OCI-LY3 (cell line): ENCODE measurements around the gene SPDYE16.
"Not testable (repeated sequence)": the region's sequence is repeated elsewhere in the genome, so short reads cannot be mapped to it uniquely, and the experiment has no call there.

Experiments
- H2AFZ ChIP-seq: fragments of 200-600, 300-600 bp; shearing (Covaris generic); 2 replicates; pipeline ENCODE4 v1.6.0; 2014; ENCODE audit warnings: antibody characterized with exemption, low read depth, low read length
- H3K27ac ChIP-seq: fragments of 200-600, 300-600 bp; sonication (generic); 2 replicates; pipeline ENCODE4 v1.5.1; 2014; ENCODE audit warnings: mild to moderate bottlenecking, low read length, moderate library complexity, mixed read lengths
- H3K27me3 ChIP-seq: fragments of 200-600, 300-600 bp; sonication (generic); 2 replicates; pipeline ENCODE4 v1.6.1; 2014; ENCODE audit warnings: low read depth, low read length, mixed read lengths
- H3K36me3 ChIP-seq: fragments of 200-600, 300-600 bp; sonication (generic); replicated peaks from 2 replicates; pipeline ENCODE3; 2014; ENCODE audit warnings: low read depth, low read length, mixed read lengths
- H3K4me1 ChIP-seq: fragments of 300-600, 200-600 bp; sonication (generic); 2 replicates; pipeline ENCODE4 v1.6.1; 2014; ENCODE audit warnings: low read length, mixed read lengths
- H3K4me2 ChIP-seq: fragments of 200-600, 300-600 bp; sonication (generic); 2 replicates; pipeline ENCODE4 v1.6.1; 2014; ENCODE audit warnings: low read length, mixed read lengths
- H3K4me3 ChIP-seq: fragments of 300-600, 200-600 bp; sonication (generic); 2 replicates; pipeline ENCODE4 v1.5.1; 2014; ENCODE audit warnings: antibody characterized with exemption, mild to moderate bottlenecking, low read length, moderate library complexity
- H3K79me2 ChIP-seq: fragments of 300-600, 200-600 bp; shearing (Covaris generic); 2 replicates; pipeline ENCODE4 v1.6.1; 2014; ENCODE audit warnings: mild to moderate bottlenecking, low read length, mixed read lengths
- H3K9ac ChIP-seq: fragments of 300-600, 200-600 bp; shearing (Covaris generic); 2 replicates; pipeline ENCODE4 v1.6.0; 2014; ENCODE audit warnings: mild to moderate bottlenecking, low read length, moderate library complexity
- H3K9me3 ChIP-seq: fragments of 200-600, 300-600 bp; shearing (Covaris generic); 2 replicates; pipeline ENCODE4 v1.6.1; 2014; ENCODE audit warnings: low read length, mixed read lengths; ENCODE audit not compliant: insufficient read depth
- H4K20me1 ChIP-seq: fragments of 200-600, 300-600 bp; sonication (generic); 2 replicates; pipeline ENCODE4 v1.6.1; 2016; ENCODE audit warnings: low read length, mixed read lengths; ENCODE audit not compliant: insufficient read depth
- EZH2phosphoT487 ChIP-seq: fragments of 200-600 bp; shearing (Covaris generic); IDR thresholded peaks from 2 replicates; pipeline ENCODE4 v1.6.1; 2018; ENCODE audit warnings: antibody characterized with exemption, mixed run types, low read depth
- TF ChIP-seq, protein P1 (sequence below): fragments of 200-600, 300-600 bp; sonication (generic); IDR thresholded peaks from 2 replicates; pipeline ENCODE4 v1.5.1; 2014; ENCODE audit warnings: antibody characterized with exemption, low read length, low read depth

The SPDYE16 gene

DNA sequence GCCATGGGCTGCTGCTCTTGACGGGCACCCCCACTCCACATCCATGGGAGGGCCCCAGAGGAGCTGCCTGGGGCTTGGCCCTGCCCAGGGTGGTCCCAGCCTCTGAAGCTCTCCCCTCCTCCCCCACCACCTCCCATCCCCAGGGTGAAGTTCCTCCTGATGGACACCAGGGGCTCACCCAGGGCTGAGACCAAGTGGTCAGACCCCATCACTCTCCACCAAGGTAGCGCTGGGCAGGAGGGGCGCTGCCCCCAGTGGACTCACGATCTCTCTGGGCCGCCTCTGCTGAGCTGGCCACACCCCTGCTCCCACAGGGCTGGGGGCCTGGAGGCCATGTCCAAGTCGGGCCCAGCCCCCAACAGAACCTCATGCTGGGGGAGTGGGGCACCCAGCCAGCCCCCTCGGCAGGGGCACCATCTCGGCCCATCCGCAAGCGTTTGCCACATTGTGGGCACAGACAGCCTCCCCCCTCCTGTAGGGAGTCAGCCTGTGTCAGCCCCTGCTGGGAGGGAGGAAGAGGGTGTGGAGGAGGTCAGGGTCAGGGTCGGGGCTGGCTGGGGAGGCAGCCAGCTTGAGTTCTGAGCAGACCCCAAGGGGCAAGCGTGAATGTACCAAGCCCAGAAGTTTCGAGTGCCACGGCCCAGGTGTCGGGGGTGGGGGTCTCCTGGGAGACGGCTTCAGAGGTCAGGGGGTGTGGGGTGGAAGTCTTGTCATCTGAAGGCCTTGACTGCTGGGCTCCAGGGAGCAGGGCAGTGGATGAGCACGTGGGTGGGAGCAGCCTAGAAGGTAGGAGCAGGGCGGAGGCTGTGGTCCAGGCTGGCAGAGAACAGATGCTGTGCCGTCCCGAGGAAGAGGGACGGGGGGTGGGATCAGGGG lies 29.9 kb downstream of the SPDYE16 start:
- no peak overlapping the region for H3K4me3 ChIP-seq
- H3K4me2 ChIP-seq: no peak overlapping the region
- H4K20me1 ChIP-seq: no peaks in the 10 kb centered on the region
- no peaks in the 10 kb centered on the region for H3K9me3 ChIP-seq
- TF ChIP-seq, protein P1, sequence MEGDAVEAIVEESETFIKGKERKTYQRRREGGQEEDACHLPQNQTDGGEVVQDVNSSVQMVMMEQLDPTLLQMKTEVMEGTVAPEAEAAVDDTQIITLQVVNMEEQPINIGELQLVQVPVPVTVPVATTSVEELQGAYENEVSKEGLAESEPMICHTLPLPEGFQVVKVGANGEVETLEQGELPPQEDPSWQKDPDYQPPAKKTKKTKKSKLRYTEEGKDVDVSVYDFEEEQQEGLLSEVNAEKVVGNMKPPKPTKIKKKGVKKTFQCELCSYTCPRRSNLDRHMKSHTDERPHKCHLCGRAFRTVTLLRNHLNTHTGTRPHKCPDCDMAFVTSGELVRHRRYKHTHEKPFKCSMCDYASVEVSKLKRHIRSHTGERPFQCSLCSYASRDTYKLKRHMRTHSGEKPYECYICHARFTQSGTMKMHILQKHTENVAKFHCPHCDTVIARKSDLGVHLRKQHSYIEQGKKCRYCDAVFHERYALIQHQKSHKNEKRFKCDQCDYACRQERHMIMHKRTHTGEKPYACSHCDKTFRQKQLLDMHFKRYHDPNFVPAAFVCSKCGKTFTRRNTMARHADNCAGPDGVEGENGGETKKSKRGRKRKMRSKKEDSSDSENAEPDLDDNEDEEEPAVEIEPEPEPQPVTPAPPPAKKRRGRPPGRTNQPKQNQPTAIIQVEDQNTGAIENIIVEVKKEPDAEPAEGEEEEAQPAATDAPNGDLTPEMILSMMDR: peak; percentile 6; the same call in 1 of the 2 replicates
- no peak for TF ChIP-seq EZH2phosphoT487
- no peak overlapping the region for H2AFZ ChIP-seq
- H3K27me3 ChIP-seq: no peaks in the 10 kb centered on the region
- H3K79me2 ChIP-seq: no peaks in the 10 kb centered on the region
- no peak overlapping the region for H3K27ac ChIP-seq
- no peaks in the 10 kb centered on the region for H3K36me3 ChIP-seq
- H3K9ac ChIP-seq: no peak overlapping the region
- H3K4me1 ChIP-seq: peaks cover 10% of the 10 kb centered on the region; the same call in 1 of the 2 replicates

DNA sequence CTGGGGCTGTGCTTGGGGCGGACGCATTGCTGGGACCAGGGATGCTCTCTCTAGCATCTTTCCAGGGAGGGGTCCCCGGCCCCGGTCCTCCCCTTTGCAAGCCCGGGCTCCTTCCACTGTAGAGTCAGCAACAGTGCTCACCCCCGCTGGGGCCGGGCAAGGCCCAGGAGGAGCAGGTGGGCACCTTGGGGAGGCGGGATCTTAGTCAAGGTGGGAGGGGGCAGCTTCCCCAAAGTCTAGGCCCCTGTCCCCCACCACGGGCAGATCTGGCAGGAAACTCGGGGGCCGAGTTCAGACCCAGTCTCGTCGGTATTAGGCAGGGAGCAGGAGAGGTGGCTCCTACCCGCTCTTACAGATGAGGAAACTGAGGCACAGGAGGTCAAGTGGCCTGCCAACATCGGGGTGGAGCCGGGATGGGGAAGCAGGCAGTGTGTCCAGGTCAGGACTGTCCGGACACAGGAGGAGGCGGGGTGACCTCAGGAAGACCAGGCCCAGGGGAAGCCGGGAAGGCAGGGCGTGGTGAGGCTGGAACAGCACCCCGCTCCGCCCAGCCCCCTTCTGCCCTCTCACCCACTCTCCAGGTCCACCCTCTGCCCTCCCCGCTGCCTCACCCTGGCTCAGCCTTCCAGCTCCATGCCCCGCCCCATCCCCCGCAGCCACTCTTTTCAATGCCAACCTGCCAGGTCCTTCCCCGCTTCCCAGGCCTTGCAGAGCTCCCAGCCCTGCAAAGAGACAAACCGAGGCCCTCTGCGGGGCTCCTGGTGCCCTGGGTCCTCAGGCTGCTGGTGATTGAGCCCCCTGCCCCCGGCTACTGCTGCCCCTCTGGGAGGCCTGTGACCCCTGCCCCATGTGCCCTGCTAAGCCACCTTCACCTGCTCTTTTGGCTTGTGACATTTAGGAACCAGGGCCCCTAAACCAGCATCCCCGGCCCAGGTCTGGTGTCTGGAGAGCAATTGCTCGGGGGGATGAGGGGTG lies 30.9 kb downstream of the SPDYE16 start:
- H3K36me3 ChIP-seq, H3K4me1 ChIP-seq, H3K79me2 ChIP-seq, H3K9ac ChIP-seq, H3K9me3 ChIP-seq, H3K27me3 ChIP-seq, H2AFZ ChIP-seq, H4K20me1 ChIP-seq, H3K4me2 ChIP-seq, H3K27ac ChIP-seq, H3K4me3 ChIP-seq: not testable (repeated sequence)

DNA sequence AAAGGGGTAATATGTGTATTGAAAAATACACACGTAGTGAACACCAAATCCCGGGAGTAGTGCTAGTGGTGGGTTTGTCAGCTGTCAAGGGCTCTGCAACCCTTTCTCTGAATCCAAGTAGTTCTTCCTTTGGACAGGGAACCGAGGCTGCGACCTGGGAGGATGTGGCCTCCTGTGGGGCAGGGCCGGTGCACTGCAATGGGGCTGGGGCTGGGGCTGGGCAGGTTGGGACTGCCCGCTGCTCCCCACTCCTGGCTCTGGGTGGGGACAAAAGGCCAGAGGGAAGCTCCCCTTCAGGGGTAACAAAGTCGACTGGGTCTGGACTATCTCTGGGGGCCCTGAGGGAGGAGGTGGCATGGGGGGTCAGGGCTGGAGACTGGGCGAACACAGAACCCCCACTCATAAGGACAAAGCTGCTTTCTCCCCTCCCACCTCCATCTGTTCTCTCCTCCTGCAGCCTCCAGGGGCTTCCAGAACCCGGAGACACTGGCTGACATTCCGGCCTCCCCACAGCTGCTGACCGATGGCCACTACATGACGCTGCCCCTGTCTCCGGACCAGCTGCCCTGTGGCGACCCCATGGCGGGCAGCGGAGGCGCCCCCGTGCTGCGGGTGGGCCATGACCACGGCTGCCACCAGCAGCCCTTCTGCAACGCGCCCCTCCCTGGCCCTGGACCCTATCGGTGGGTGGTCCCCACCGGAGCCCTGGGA lies 31.7 kb downstream of the SPDYE16 start:
- not testable (repeated sequence) for H3K79me2 ChIP-seq, H2AFZ ChIP-seq, H4K20me1 ChIP-seq, H3K9ac ChIP-seq, H3K4me3 ChIP-seq, H3K27me3 ChIP-seq, H3K36me3 ChIP-seq, H3K27ac ChIP-seq, H3K4me1 ChIP-seq, H3K9me3 ChIP-seq, H3K4me2 ChIP-seq

DNA sequence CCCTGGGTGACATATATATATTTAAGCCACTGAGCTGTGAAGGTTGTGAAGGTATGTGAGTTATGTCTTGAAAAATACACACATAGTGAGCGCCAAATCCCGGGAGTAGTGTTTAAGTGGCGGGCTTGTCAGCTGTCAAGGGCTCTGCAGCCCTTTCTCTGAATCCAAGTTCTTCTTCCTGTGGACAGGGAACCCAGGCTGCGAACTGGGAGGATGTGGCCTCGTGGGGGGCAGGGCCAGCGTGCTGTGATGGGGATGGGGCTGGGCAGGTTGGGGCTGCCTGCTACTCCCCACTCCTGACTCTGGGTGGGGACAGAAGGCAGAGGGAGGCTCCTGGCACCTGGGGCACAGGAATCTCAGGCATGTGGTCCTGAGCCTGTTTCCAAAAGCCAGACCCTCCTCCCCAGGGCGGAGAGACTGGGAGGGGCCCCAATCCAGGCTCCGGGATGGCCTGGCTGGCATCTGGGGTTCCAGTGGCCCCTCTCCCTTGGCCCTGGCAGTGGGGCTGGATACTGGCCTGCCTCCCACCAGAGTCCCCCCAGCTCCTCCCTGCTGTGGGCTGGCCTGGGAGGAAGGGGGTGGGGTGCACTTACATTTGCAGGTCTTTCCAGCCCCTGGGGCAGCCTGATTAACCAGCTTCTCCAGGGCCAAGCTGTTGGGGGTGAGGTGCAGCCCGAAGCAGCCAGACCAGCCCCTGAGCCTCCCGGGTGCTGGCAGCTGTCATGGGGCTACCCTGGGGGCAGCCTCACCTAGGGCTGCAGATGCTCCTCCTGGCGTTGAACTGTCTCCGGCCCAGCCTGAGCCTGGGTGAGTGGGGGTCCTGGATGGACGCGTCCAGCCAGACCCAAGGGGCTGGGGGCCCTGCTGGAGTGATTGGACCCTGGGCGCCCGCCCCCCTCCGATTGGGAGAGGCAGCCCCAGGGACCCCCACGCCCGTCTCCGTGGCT lies 32.9 kb downstream of the SPDYE16 start, which contains the start of gene UPK3B:
UPK3B (plus strand) TSS at position 622 of the 947 bp plus-strand sequence; CDS start at position 723, 101 bp downstream.
- H3K4me2 ChIP-seq: no peak within 1 kb of the TSS
- no peak within 1 kb of the TSS for H3K4me3 ChIP-seq
- no peak within 1 kb of the TSS for H3K9ac ChIP-seq
- H3K27ac ChIP-seq: no peak within 1 kb of the TSS
- no peaks in the 10 kb centered on the region for H3K79me2 ChIP-seq
- H3K27me3 ChIP-seq: no peaks in the 10 kb centered on the region
- no peaks in the 10 kb centered on the region for H3K9me3 ChIP-seq
- H3K4me1 ChIP-seq: no peaks in the 10 kb centered on the region
- no peaks in the 10 kb centered on the region for H4K20me1 ChIP-seq
- peaks cover 5% of the 10 kb centered on the region for H3K36me3 ChIP-seq
- no peak within 1 kb of the TSS for H2AFZ ChIP-seq
- TF ChIP-seq EZH2phosphoT487: no peak
- TF ChIP-seq, protein P1: no peak
